IMR-90 (cell line): ENCODE results near the gene KIAA0513.

Experiments used
- CEBPB ChIP-seq: IDR thresholded peaks from 2 replicates; pipeline ENCODE4 v1.6.1; 2012; ENCODE audit warnings: low read depth, low read length, improper control_type of control experiment
- FOS ChIP-seq: fragments of 150-350 bp; IDR thresholded peaks from 2 replicates; pipeline ENCODE4 v1.6.1; 2016; ENCODE audit warnings: low read depth, low read length
- MXI1 ChIP-seq: IDR thresholded peaks from 2 replicates; pipeline ENCODE4 v1.6.1; 2012; ENCODE audit warnings: low read depth, mild to moderate bottlenecking, low read length, moderate library complexity, borderline replicate concordance
- POLR2A ChIP-seq: IDR thresholded peaks from 2 replicates; pipeline ENCODE4 v1.6.1; 2012; ENCODE audit warnings: mild to moderate bottlenecking, low read depth, low read length
- RAD21 ChIP-seq: IDR thresholded peaks from 2 replicates; pipeline ENCODE4 v1.6.1; 2012; ENCODE audit warnings: low read length, improper control_type of control experiment
- RCOR1 ChIP-seq: IDR thresholded peaks from 2 replicates; pipeline ENCODE4 v1.6.1; 2012; ENCODE audit warnings: mild to moderate bottlenecking, low read length, improper control_type of control experiment; ENCODE audit not compliant: insufficient replicate concordance
- RFX5 ChIP-seq: IDR thresholded peaks from 2 replicates; pipeline ENCODE4 v1.8.0; 2012; ENCODE audit warnings: low read depth, mild to moderate bottlenecking, low read length, moderate library complexity
- TF ChIP-seq, protein P1 (sequence below): conservative IDR thresholded peaks from 2 replicates; pipeline ENCODE4 v1.5.1; 2012; ENCODE audit warnings: mild to moderate bottlenecking, low read depth, low read length, improper control_type of control experiment

GRCh38 chr16:85105475-85105874 lies 77.9 kb downstream of the KIAA0513 start:
- TF ChIP-seq POLR2A (no peak), CEBPB (no peak), RCOR1 (no peak), RFX5 (no peak), FOS (no peak), RAD21 (no peak), MXI1 (no peak)
- TF ChIP-seq, protein P1, sequence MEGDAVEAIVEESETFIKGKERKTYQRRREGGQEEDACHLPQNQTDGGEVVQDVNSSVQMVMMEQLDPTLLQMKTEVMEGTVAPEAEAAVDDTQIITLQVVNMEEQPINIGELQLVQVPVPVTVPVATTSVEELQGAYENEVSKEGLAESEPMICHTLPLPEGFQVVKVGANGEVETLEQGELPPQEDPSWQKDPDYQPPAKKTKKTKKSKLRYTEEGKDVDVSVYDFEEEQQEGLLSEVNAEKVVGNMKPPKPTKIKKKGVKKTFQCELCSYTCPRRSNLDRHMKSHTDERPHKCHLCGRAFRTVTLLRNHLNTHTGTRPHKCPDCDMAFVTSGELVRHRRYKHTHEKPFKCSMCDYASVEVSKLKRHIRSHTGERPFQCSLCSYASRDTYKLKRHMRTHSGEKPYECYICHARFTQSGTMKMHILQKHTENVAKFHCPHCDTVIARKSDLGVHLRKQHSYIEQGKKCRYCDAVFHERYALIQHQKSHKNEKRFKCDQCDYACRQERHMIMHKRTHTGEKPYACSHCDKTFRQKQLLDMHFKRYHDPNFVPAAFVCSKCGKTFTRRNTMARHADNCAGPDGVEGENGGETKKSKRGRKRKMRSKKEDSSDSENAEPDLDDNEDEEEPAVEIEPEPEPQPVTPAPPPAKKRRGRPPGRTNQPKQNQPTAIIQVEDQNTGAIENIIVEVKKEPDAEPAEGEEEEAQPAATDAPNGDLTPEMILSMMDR, result no peak
